ENCODE measurements around the gene P3H1. TPM values are rescaled to one million over a fixed set of nuclear protein-coding genes. Genes with fewer than 3 reads are reported as not detected.

Gene P3H1
- total RNA-seq, 1 experiment from 2014 or later, result 22.8 TPM

- TF ChIP-seq EZH2 (IDR thresholded peaks at IDR 0.05; ENCODE audit: low read depth) (no peak), CTCF (conservative IDR thresholded peaks at IDR 0.05) (no peak)
- ChIA-PET POLR2A (ENCODE audit: unreplicated experiment) (no interaction called here), CTCF (no interaction called here)
- Histone ChIP-seq H3K27me3 (ENCODE audit: insufficient read depth, low read depth) (no peaks in the 10 kb centered on the region), H2AFZ (no peak overlapping the region), H3K4me3 (no peak overlapping the region), H3K4me2 (no peak overlapping the region), H3K9me2 (ENCODE audit: insufficient read depth) (no peaks in the 10 kb centered on the region), H3F3A (ENCODE audit: insufficient read depth, low read depth) (no peaks in the 10 kb centered on the region), H3K36me3 (ENCODE audit: low read depth) (no peaks in the 10 kb centered on the region), H4K20me1 (ENCODE audit: insufficient read depth) (no peaks in the 10 kb centered on the region), H3K9me3 (ENCODE audit: insufficient read depth, low read depth) (no peaks in the 10 kb centered on the region), H3K4me1 (replicated peaks; ENCODE audit: insufficient read depth) (no peaks in the 10 kb centered on the region), H3K79me2 (ENCODE audit: low read depth) (no peaks in the 10 kb centered on the region), H3K27ac (no peak overlapping the region)
- DNase-seq, result no peak
- intact Hi-C loops (cut with micrococcal nuclease; ENCODE audit: unreplicated experiment), result no loop called here
- BruUV-seq (replicated peaks), result no TSS peak
Measured at GRCh38 chr1:42735056-42735455, 31.8 kb downstream of the P3H1 start.

GRCh38 chr1:42734201-42735035 is 32.4 kb downstream of the P3H1 start:
- Histone ChIP-seq H3K9me3 (ENCODE audit: insufficient read depth, low read depth) (no peaks in the 10 kb centered on the region), H3K4me3 (no peak overlapping the region), H4K20me1 (ENCODE audit: insufficient read depth) (no peaks in the 10 kb centered on the region), H3F3A (ENCODE audit: insufficient read depth, low read depth) (no peaks in the 10 kb centered on the region), H3K27ac (no peak overlapping the region), H3K36me3 (ENCODE audit: low read depth) (no peaks in the 10 kb centered on the region), H3K79me2 (ENCODE audit: low read depth) (no peaks in the 10 kb centered on the region), H3K9me2 (ENCODE audit: insufficient read depth) (no peaks in the 10 kb centered on the region), H2AFZ (no peak overlapping the region), H3K4me2 (no peak overlapping the region), H3K4me1 (replicated peaks; ENCODE audit: insufficient read depth) (no peaks in the 10 kb centered on the region), H3K27me3 (ENCODE audit: insufficient read depth, low read depth) (no peaks in the 10 kb centered on the region)
- TF ChIP-seq EZH2 (IDR thresholded peaks at IDR 0.05; ENCODE audit: low read depth) (no peak), CTCF (conservative IDR thresholded peaks at IDR 0.05) (no peak)
- CTCF ChIA-PET, result no interaction called here
- no peak for DNase-seq
- POLR2A ChIA-PET (ENCODE audit: unreplicated experiment), result interaction anchor here (0.6 kb wide), 1 partner anchor 11 kb away, joined by 13 read pairs; no protein-coding TSS in a partner anchor
- no TSS peak for BruUV-seq (replicated peaks)
- intact Hi-C loops (cut with micrococcal nuclease; ENCODE audit: unreplicated experiment), result no loop called here

- H3K36me3 ChIP-seq (ENCODE audit: low read depth), result no peaks in the 10 kb centered on the region
- no peaks in the 10 kb centered on the region for H4K20me1 ChIP-seq (ENCODE audit: insufficient read depth)
- no TSS peak for BruUV-seq (replicated peaks)
- H2AFZ ChIP-seq, result no peak overlapping the region
- H3K4me2 ChIP-seq, result no peak overlapping the region
- POLR2A ChIA-PET (ENCODE audit: unreplicated experiment), result interaction anchor here (0.6 kb wide), 1 partner anchor 10 kb away, joined by 13 read pairs; no protein-coding TSS in a partner anchor
- CTCF ChIA-PET, result no interaction called here
- TF ChIP-seq EZH2 (IDR thresholded peaks at IDR 0.05; ENCODE audit: low read depth) (no peak), CTCF (conservative IDR thresholded peaks at IDR 0.05) (no peak)
- no peaks in the 10 kb centered on the region for H3K27me3 ChIP-seq (ENCODE audit: insufficient read depth, low read depth)
- H3K4me3 ChIP-seq, result no peak overlapping the region
- H3K79me2 ChIP-seq (ENCODE audit: low read depth), result no peaks in the 10 kb centered on the region
- intact Hi-C loops (cut with micrococcal nuclease; ENCODE audit: unreplicated experiment), result no loop called here
- no peaks in the 10 kb centered on the region for H3K9me3 ChIP-seq (ENCODE audit: insufficient read depth, low read depth)
- H3K27ac ChIP-seq, result no peak overlapping the region
- DNase-seq, result no peak
- no peaks in the 10 kb centered on the region for H3F3A ChIP-seq (ENCODE audit: insufficient read depth, low read depth)
- H3K9me2 ChIP-seq (ENCODE audit: insufficient read depth), result no peaks in the 10 kb centered on the region
- H3K4me1 ChIP-seq (replicated peaks; ENCODE audit: insufficient read depth), result no peaks in the 10 kb centered on the region
Measured at GRCh38 chr1:42733415-42734200, 33.2 kb downstream of the P3H1 start.
